ENCODE results near the gene CLEC2D. TPM values are rescaled to one million over a fixed set of nuclear protein-coding genes. Genes with fewer than 3 reads are reported as not detected.
A peak's percentile ranks its signal among the peaks of the same experiment; 100 is the strongest.

CLEC2D gene
- total and polyA plus RNA-seq, 7 experiments from 2014 or later, result 182 to 378 (median 323) TPM

- Histone ChIP-seq H3K36me3 (ENCODE audit: control insufficient read depth in 2 of 3, insufficient read depth in 3 of 3, low read length in 3 of 3) (no peaks in the 10 kb centered on the region), H3K4me3 (ENCODE audit: low read length) (peak overlapping the region; percentile 46), H3K4me1 (ENCODE audit: control insufficient read depth in 2 of 2, insufficient read depth in 2 of 2, low read length in 2 of 2) (peaks cover 37 to 39% of the 10 kb centered on the region in 2 donors), H3K9me3 (ENCODE audit: control insufficient read depth in 2 of 3, low read length in 3 of 3) (peaks cover 0 to 3% (median 0%) of the 10 kb centered on the region in 3 experiments), H3K27me3 (ENCODE audit: control insufficient read depth in 2 of 2, insufficient read depth in 2 of 2, low read length in 2 of 2) (no peaks in the 10 kb centered on the region), H3K27ac (ENCODE audit: low read depth, low read length) (peak overlapping the region; percentile 66)
- peaks cover 0 to 20% (median 7%) of the 10 kb centered on the region in 11 donors for H3K9me3 Mint-ChIP-seq
- DNase-seq (no peak), ATAC-seq (no peak)
- ChIA-PET POLR2A (interaction anchor here (0.7 to 5.3 kb wide), 19 partner anchors 19 to 92 kb away, joined by 3 to 79 read pairs (median 8); partner anchors contain the start of gene CLEC2D), CTCF (interaction anchor here (0.9 to 7.6 kb wide), 13 partner anchors 24 to 90 kb away, joined by 3 to 89 read pairs (median 5); partner anchors contain the start of gene CLEC2D)
- peaks cover 40 to 93% (median 87%) of the 10 kb centered on the region in 7 donors for H3K4me1 Mint-ChIP-seq
- peaks cover 5 to 57% (median 13%) of the 10 kb centered on the region in 5 donors for H3K36me3 Mint-ChIP-seq
- intact Hi-C loops (cut with micrococcal nuclease), result loop anchor here (2.0 to 10.0 kb wide), 4 partner anchors 17 to 243 kb away; no protein-coding TSS in a partner anchor
- peak overlapping the region; percentile 80 to 98 (median 95) for H3K27ac Mint-ChIP-seq
- H3K27me3 Mint-ChIP-seq, result no peaks in the 10 kb centered on the region
- H3K4me3 Mint-ChIP-seq, result peak overlapping the region; percentile 56 to 82 (median 73)
Observed at GRCh38 chr12:9707356-9707755, 37.8 kb downstream of the CLEC2D start.

GRCh38 chr12:9707864-9708808 lies 38.6 kb downstream of the CLEC2D start:
- peaks cover 34 to 86% (median 81%) of the 10 kb centered on the region in 7 donors for H3K4me1 Mint-ChIP-seq
- POLR2A ChIA-PET, result interaction anchor here (0.7 to 5.3 kb wide), 21 partner anchors 8 to 93 kb away, joined by 3 to 79 read pairs (median 7); partner anchors contain the start of gene CLEC2D
- peak overlapping the region; percentile 46 for H3K4me3 ChIP-seq (ENCODE audit: low read length)

DNA sequence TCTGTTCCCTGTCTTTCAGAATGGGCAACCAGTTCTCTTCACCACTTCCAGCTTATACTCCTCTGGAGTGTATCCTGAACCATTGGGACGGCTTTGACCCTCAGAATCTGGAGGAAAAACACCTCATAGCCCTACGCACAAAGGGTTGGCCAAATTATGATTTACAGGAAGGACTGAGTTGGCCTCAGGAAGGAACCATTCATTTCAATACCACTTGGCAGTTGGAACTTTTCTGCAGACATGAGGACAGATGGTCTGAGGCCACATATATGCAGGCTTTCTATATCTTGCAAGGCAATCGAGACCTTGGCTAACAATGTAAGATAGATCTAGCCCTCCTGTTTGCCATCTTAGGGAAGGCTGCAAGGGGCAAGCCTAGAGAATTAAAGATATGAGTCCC lies 39.3 kb downstream of the CLEC2D start:
- H3K4me1 Mint-ChIP-seq, result peaks cover 34 to 81% (median 79%) of the 10 kb centered on the region in 7 donors

More at GRCh38 chr12:9707864-9708808, 38.6 kb downstream of the CLEC2D start:
- peak; percentile 92 for ATAC-seq
- no peaks in the 10 kb centered on the region for H3K36me3 ChIP-seq (ENCODE audit: control insufficient read depth in 2 of 3, insufficient read depth in 3 of 3, low read length in 3 of 3)
- peaks cover 0 to 3% (median 0%) of the 10 kb centered on the region in 3 experiments for H3K9me3 ChIP-seq (ENCODE audit: control insufficient read depth in 2 of 3, low read length in 3 of 3)
- no peaks in the 10 kb centered on the region for H3K27me3 ChIP-seq (ENCODE audit: control insufficient read depth in 2 of 2, insufficient read depth in 2 of 2, low read length in 2 of 2)
- peaks cover 30 to 31% of the 10 kb centered on the region in 2 donors for H3K4me1 ChIP-seq (ENCODE audit: control insufficient read depth in 2 of 2, insufficient read depth in 2 of 2, low read length in 2 of 2)
- peak; percentile 35 to 79 (median 72) for DNase-seq
- peak overlapping the region; percentile 66 for H3K27ac ChIP-seq (ENCODE audit: low read depth, low read length)
- H3K27me3 Mint-ChIP-seq, result no peaks in the 10 kb centered on the region
- peaks cover 0 to 20% (median 7%) of the 10 kb centered on the region in 11 donors for H3K9me3 Mint-ChIP-seq
- CTCF ChIA-PET, result interaction anchor here (0.6 to 7.6 kb wide), 27 partner anchors 9 to 377 kb away, joined by 3 to 89 read pairs (median 5); partner anchors contain the start of gene CLEC2D
- intact Hi-C loops (cut with micrococcal nuclease), result loop anchor here (1.0 to 10.0 kb wide), 11 partner anchors 17 to 377 kb away; partner anchors contain the start of gene CLEC2D (in 1 of the 2)
- H3K36me3 Mint-ChIP-seq, result peaks cover 5 to 56% (median 13%) of the 10 kb centered on the region in 5 donors
- H3K27ac Mint-ChIP-seq, result peak overlapping the region; percentile 80 to 98 (median 95)
- peak overlapping the region; percentile 56 to 82 (median 73) for H3K4me3 Mint-ChIP-seq

GRCh38 chr12:9710584-9711375 lies 41.3 kb downstream of the CLEC2D start:
- ATAC-seq (no peak), DNase-seq (no peak)
- H3K4me1 Mint-ChIP-seq, result peaks cover 36 to 74% (median 69%) of the 10 kb centered on the region in 7 donors
- H3K4me3 Mint-ChIP-seq, result peak overlapping the region in 1 of 10 donors; percentile 23
- H3K27me3 Mint-ChIP-seq, result no peaks in the 10 kb centered on the region
- ChIA-PET CTCF (interaction anchor here (0.6 to 7.6 kb wide), 4 partner anchors 19 to 77 kb away, joined by 3 to 89 read pairs (median 3); no protein-coding TSS in a partner anchor), POLR2A (interaction anchor here (0.7 to 5.3 kb wide), 7 partner anchors 9 to 77 kb away, joined by 3 to 79 read pairs (median 5); no protein-coding TSS in a partner anchor)
- Histone ChIP-seq H3K27me3 (ENCODE audit: control insufficient read depth in 2 of 2, insufficient read depth in 2 of 2, low read length in 2 of 2) (no peaks in the 10 kb centered on the region), H3K4me1 (ENCODE audit: control insufficient read depth in 2 of 2, insufficient read depth in 2 of 2, low read length in 2 of 2) (peaks cover 26 to 27% of the 10 kb centered on the region in 2 donors), H3K36me3 (ENCODE audit: control insufficient read depth in 2 of 3, insufficient read depth in 3 of 3, low read length in 3 of 3) (no peaks in the 10 kb centered on the region), H3K9me3 (ENCODE audit: control insufficient read depth in 2 of 3, low read length in 3 of 3) (peaks cover 0 to 3% (median 0%) of the 10 kb centered on the region in 3 experiments), H3K27ac (ENCODE audit: low read depth, low read length) (no peak overlapping the region), H3K4me3 (ENCODE audit: low read length) (no peak overlapping the region)
- intact Hi-C loops (cut with micrococcal nuclease), result loop anchor here in 1 of 2 donors (2.0 kb wide), 1 partner anchor 20 kb away; no protein-coding TSS in a partner anchor
- H3K36me3 Mint-ChIP-seq, result peaks cover 3 to 46% (median 6%) of the 10 kb centered on the region in 5 donors
- H3K27ac Mint-ChIP-seq, result peak overlapping the region; percentile 57 to 95 (median 86)
- H3K9me3 Mint-ChIP-seq, result peaks cover 0 to 12% (median 4%) of the 10 kb centered on the region in 11 donors

More for the DNA sequence above, 39.3 kb downstream of the CLEC2D start:
- DNase-seq (no peak), ATAC-seq (no peak)
- H3K9me3 ChIP-seq (ENCODE audit: control insufficient read depth in 2 of 3, low read length in 3 of 3), result peaks cover 0 to 3% (median 0%) of the 10 kb centered on the region in 3 experiments
- H3K27ac Mint-ChIP-seq, result peak overlapping the region; percentile 80 to 98 (median 95)
- H3K36me3 Mint-ChIP-seq, result peaks cover 5 to 56% (median 13%) of the 10 kb centered on the region in 5 donors
- H3K27me3 ChIP-seq (ENCODE audit: control insufficient read depth in 2 of 2, insufficient read depth in 2 of 2, low read length in 2 of 2), result no peaks in the 10 kb centered on the region
- intact Hi-C loops (cut with micrococcal nuclease), result loop anchor here (1.0 to 10.0 kb wide), 10 partner anchors 16 to 378 kb away; partner anchors contain the start of gene CLEC2D (in 1 of the 2)
- no peaks in the 10 kb centered on the region for H3K36me3 ChIP-seq (ENCODE audit: control insufficient read depth in 2 of 3, insufficient read depth in 3 of 3, low read length in 3 of 3)
- H3K27ac ChIP-seq (ENCODE audit: low read depth, low read length), result peak overlapping the region; percentile 66
- ChIA-PET POLR2A (interaction anchor here (0.7 to 5.3 kb wide), 17 partner anchors 9 to 77 kb away, joined by 3 to 79 read pairs (median 10); partner anchors contain the start of gene CLEC2D), CTCF (interaction anchor here (1.1 to 7.6 kb wide), 20 partner anchors 9 to 375 kb away, joined by 3 to 89 read pairs (median 5); partner anchors contain the start of gene CLEC2D)
- no peaks in the 10 kb centered on the region for H3K27me3 Mint-ChIP-seq
- peaks cover 0 to 20% (median 7%) of the 10 kb centered on the region in 11 donors for H3K9me3 Mint-ChIP-seq
- peak overlapping the region in 1 of 10 donors; percentile 33 for H3K4me3 Mint-ChIP-seq
- H3K4me3 ChIP-seq (ENCODE audit: low read length), result no peak overlapping the region
- peaks cover 30 to 31% of the 10 kb centered on the region in 2 donors for H3K4me1 ChIP-seq (ENCODE audit: control insufficient read depth in 2 of 2, insufficient read depth in 2 of 2, low read length in 2 of 2)

GRCh38 chr12:9711664-9712063 lies 42.2 kb downstream of the CLEC2D start:
- Histone ChIP-seq H3K27ac (ENCODE audit: low read depth, low read length) (no peak overlapping the region), H3K9me3 (ENCODE audit: control insufficient read depth in 2 of 3, low read length in 3 of 3) (no peaks in the 10 kb centered on the region), H3K27me3 (ENCODE audit: control insufficient read depth in 2 of 2, insufficient read depth in 2 of 2, low read length in 2 of 2) (no peaks in the 10 kb centered on the region), H3K36me3 (ENCODE audit: control insufficient read depth in 2 of 3, insufficient read depth in 3 of 3, low read length in 3 of 3) (no peaks in the 10 kb centered on the region), H3K4me3 (ENCODE audit: low read length) (no peak overlapping the region), H3K4me1 (ENCODE audit: control insufficient read depth in 2 of 2, insufficient read depth in 2 of 2, low read length in 2 of 2) (peaks cover 17 to 18% of the 10 kb centered on the region in 2 donors)
- Mint-ChIP-seq H3K9me3 (peaks cover 0 to 3% (median 0%) of the 10 kb centered on the region in 11 donors), H3K27me3 (no peaks in the 10 kb centered on the region), H3K36me3 (peaks cover 0 to 42% (median 3%) of the 10 kb centered on the region in 5 donors), H3K27ac (peak overlapping the region in 7 of 9 donors; percentile 24 to 95 (median 65)), H3K4me3 (peak overlapping the region in 2 of 10 donors; percentile 2 to 27), H3K4me1 (peaks cover 30 to 74% (median 67%) of the 10 kb centered on the region in 7 donors)
- DNase-seq, result no peak
- no peak for ATAC-seq
- intact Hi-C loops (cut with micrococcal nuclease), result loop anchor here in 1 of 2 donors (2.0 kb wide), 1 partner anchor 19 kb away; no protein-coding TSS in a partner anchor
- POLR2A ChIA-PET, result interaction anchor here (0.7 to 1.5 kb wide), 8 partner anchors 10 to 61 kb away, joined by 3 to 6 read pairs (median 3); no protein-coding TSS in a partner anchor
- CTCF ChIA-PET, result interaction anchor here (0.6 to 7.6 kb wide), 4 partner anchors 18 to 78 kb away, joined by 3 to 89 read pairs (median 3); no protein-coding TSS in a partner anchor

Data from naive thymus-derived CD4-positive, alpha-beta T cell (primary cell).